HG02588 (cell line): ENCODE results near the gene MINDY4.

ENCODE experiments used
- ATAC-seq: cut with Tn5 transposase; IDR thresholded peaks from one replicate; pipeline ENCODE4 v1.9.1; 2021; ENCODE audit warnings: mild to moderate bottlenecking, moderate library complexity; ENCODE audit not compliant: unreplicated experiment

Gene MINDY4

DNA sequence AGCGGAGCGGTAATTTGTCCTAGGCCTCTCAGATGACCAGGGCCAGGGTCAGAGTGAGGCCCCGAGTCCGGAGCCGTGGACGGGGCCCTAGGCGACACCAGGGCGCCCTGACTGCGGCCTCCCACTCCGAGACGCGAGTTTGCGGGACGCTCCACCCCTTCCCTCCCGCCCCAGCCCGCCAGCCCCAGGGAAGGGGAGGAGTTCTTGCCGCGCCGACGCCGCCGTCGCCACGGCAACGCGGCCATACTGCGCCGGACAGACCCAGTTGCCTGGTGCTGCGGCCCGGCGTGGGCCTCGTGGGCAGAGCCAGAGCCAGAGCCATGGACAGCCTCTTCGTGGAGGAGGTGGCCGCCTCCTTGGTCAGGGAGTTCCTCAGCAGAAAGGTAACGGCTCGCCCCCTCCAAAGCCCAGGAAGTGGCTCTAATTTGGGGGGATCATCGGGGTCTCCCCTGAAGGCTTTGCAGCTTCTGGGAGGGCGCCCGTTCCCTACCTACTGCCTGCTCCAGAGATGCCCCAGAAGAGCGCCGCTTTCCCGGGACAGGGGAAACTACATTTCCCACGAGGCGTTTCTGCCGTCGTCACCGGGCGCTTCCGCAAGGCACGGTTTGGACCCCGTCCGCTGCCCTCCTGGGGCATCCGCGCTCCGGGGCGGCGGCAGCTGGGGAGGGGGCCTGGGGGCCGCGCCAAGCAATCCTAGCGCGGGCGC lies at the start of gene MINDY4:
Gene MINDY4 (plus strand): TSS at position 244 of the 706 bp plus-strand sequence. CDS start 77 bp downstream, at position 321.
- peak; percentile 91 for ATAC-seq

DNA sequence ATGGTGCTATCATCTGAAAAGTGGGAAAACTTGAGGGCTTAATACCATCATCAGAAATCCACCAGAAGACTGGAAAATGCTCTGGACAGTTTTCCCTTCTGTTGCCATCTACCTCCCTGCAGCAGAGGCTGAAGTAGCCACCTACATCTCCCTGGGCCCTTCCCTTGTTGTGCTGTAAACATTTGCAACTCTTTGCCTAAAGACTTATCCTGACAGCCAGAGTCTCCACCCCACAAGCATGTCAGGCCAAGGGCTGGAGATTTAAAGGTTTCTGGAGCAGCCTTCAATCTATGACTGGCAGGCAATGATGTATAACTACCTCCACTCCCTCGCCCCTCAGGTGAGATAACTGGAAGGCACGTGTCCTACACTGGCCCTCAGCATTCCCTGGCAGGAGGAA lies 49.0 kb upstream of the MINDY4 start:
- ATAC-seq = no peak

DNA sequence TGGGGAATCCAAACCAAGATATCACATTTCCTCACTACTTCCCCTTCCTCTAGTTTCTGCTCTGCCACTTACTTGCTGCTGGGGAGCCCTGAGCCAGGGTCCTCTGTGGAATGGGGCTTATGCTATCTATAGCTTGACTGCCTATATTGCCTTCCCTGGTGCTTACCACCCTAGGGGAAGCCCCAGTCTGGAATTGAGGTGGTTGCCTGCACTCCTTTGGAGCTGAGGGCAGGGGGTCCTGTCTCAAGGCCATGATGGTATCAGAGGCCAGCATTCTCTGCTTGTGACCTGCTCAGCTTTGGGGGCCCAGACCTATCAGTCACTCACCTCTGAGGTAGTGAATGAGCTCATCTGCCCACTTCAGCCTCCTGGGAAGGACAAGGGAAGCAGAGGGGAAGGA lies 48.5 kb upstream of the MINDY4 start:
- ATAC-seq = no peak

DNA sequence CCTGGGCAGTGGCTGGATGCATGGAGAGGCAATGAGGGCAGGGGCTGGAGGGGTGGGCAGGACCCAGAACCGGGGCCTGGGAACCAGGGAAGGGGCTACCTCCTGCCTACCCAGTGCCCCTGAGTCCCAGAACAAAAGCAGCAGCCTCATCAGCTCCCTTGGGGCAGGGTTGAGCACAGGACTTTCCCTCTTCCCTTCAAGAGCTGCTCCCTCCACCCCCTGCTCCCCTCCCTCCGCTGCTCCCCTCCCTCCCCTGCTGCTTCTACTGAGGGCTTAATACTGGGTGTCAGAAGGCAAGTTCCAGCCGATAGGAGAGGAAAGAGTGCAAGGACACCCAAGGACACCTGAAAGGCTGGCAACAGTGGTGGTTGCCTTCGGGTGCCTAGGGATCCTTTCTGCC lies 47.4 kb upstream of the MINDY4 start:
- ATAC-seq = no peak

DNA sequence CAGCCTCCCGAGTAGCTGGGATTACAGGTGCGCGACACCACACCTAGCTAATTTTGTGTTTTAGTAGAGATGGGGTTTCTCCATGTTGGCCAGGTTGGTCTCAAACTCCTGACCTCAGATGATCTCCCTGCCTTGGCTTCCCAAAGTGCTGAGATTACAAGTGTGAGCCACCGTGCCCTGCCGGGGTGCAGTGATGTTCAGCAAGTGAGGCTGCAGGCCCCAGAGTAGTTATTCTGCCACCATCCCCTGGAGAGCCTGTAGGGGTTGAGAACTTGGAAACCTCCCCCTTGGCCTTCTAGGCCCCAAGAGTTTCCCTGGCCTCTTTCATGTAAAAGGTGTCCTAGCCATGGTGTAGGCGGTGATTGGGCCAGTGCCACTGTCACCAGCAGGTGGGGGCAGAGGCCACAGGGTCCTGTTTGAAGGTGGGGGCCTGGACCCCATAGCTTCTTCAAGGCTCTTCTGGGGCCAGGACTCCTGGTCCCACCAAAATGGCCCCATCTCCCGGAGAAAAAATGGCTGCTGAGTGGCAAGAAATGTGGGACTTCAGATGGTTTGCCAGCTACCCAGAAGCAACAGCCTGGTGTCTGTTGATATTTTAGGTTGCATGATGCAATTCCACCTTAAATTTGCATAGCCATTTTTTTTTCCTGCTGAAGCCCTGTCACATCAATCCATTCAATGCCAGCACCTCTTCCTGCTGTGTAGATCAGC lies 44.8 kb upstream of the MINDY4 start:
- no peak for ATAC-seq

DNA sequence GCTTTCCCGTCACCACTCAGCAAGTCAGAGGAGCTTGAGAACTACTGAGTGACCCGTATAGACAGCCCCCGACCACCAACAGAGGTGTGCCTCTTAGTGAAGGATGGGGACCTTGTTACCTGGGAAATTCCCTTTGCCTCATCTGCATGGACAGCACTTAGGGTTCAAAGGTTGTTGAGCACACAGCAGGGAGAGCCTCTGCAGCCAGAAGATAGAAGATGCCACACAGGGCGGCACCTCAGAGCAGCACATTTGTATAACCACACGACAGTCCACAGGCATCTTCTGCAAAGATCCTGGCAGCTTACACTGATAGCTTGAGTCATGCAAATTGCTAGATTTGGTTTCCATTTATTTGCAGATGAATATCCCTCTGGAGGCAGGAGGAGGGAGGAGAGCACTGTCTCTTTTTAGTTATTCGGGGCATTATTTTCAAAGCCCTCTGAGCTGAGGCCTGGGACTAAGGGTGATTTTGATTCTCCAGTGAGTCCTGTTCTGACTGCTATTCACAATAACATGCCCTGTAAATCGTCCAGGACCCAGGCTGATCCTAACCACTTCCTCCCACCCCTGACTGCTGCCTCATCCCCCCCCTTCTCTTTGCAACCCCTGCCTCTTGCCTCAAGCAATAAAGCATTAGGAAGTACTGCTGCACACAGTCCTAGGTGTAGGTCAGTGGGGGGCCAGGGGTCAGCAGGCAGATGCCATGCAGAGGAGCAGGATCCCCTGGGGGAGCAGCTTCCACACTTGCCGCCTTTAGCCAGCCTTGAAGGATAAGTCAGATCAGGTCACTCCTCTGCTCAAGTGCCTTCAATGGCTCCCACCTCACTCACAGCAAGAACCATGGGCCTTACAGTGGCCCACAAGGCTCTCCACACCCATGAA lies 43.9 kb upstream of the MINDY4 start:
- ATAC-seq = no peak

DNA sequence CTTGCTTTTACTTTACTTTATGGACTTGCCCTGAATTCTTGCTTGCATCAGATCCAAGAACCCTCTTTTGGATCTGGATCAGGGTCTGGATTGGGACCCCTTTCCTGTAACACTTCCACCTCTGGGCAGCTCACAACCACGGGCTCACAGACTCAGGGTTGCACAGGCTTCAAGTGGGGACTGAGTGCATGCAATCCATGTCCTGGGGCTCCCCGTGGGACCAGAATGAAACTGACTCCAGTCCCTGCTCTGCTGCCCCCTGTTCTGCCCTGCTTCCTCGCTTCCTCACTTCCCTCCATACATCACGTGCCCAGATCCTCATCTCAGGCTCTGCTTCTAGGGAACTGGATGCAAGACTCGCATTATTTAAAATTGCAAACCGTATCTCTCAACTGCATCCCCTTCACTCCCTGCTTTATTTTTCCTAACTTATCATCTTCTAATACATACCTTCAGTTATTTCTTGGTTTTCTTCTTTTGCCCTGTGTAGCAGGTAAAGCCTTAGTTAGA lies 42.6 kb upstream of the MINDY4 start:
- ATAC-seq = no peak

DNA sequence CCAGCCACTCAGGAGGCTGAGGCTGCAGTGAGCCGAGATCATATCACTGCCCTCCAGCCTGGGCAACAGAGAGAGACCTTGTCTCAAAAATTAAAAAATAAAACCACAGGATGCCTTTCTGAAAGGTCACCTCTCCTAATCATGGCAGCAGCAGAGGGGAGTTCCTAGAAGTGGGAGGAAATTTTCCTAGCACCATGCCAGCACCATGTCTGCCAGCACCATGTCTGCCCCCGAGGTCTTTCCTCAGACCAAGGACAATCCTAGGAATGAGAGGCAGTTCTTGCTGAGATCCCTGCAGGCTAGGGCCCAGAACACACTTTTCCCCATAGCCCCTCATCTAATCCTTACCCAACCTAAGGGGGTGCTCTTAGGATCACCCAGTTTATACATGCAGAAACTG lies 41.6 kb upstream of the MINDY4 start:
- no peak for ATAC-seq

DNA sequence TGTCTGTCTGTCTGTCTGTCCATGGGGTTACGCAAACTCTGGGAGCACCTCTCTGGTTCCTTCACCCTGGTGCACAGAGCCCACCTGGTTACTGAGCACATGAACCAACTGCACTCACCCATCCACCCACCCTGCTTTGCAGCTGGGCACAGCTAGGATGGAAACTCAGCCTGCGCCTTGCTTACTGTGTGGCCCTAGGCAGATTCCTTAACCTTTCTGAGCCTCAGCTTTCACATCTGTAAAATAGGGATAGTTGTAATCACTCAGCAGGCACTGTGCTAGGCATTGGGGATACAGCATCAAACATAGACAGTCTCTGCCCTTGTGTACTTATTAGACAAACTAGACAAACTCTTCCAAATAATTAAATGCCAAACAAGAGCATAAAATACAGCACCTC lies 41.1 kb upstream of the MINDY4 start:
- ATAC-seq = no peak

DNA sequence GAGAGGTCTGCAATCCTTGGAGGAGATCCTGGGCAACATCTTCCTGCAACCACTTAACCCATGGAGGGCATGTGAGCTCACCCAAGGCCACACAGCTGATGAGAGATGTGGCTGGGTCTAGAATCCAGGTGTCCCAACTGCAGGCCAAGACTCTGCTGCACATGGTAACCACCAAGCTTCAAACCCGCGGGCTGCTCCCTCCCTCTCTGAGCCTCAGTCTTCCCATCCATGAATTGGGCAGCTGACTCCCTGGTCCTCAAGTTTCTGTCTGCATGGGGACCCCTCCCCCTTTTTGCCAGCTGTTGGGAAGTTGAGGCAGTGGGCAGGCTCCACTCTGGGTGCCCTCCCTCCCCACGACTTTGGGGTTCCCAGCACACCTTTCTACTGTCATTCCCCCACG lies 40.2 kb upstream of the MINDY4 start:
- no peak for ATAC-seq

DNA sequence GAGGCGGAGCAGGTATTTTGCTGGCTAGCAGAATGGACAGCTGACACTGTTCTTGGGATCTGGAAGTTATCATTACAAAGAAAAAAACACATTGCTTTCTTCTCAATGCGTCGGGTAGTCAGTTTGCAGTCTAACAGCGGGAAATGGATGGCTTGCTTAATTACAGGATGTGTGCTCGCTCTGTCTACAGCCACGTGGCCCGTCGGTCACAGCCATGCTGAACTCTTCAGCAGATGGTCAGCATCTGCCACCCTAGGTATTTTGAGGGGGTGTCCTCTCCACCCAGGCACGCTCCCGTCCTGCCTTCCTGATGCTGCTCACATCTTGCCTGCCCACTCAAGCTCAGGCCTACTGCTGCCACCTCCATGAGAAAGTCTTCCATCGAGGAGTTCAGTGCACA lies 39.6 kb upstream of the MINDY4 start:
- ATAC-seq = no peak

DNA sequence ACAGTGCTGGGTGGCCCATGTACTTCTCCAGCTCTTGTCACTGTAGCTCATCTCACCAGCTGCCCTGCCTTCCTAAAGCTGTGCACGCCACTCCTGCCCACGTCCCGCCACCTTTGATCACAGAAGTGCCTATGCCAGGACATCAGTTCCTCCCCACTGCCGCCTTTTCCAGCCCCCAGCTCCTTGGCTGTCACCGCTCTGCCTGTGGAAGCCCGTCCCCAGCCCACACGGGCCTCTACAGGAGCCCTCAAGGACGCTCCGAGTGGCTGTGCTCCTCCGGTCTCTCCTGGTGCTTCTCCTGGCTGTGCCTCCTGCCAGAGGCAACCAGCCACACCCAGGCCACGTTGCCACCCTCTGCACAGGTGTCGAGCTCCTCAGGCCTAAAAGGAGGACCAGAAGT lies 38.6 kb upstream of the MINDY4 start:
- no peak for ATAC-seq

DNA sequence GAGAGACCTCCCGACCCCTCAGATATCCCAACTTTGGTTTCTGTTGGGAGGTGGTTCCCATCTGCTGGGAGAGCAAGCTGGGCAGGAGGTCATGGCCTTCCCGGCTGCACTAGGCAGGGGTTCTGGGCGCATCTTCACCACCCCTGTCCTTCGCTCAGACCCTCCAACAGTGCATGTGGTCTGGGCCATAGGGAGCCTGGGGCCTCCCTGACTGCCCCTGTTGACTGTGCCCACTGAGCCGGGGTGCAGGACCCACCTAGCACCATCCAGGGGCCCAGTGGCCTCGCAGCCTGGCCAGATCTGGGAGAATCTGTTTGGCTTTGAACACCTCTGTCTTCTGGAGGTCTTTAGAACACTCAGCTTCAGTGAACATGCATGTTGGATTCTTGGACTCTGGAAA lies 38.0 kb upstream of the MINDY4 start:
- ATAC-seq = no peak

DNA sequence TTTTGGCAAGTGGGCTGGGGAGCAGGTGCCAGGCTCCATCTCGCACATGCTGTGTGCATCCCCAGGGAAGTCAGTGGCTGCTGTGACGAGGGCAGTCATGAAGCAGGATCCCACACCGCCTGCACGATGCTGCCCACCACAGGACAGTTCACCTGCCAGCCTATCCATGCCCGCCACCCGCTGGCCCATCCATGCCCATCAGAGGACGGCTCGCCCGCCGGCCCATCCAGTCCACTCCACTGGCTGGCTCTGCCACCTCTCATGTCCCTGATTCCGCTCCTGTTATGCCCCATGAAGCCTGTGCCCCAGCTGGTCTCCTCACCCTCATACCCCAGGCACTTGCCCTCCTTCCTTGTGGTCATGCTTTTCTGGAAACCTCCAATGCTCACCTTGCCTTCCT lies 37.5 kb upstream of the MINDY4 start:
- ATAC-seq = no peak

DNA sequence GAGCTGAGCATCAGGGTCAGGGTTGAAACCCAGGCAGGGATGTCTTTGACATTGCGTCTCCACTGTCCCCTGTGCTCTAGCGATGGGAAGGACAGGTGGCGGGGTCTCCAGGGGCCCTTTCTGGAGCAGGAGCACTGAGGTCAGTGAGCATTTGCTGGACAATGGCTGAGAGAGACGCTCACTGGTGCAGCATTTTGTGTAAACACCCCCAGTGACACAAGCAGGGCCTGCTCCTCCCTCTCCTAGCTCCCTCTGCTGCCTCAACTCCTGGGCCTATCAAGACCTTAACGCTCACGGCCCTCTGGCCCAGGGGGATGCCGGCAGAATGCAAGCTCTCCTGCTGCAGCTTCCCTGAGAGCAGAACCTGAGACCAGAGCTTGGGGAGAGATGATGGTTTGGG lies 36.7 kb upstream of the MINDY4 start:
- ATAC-seq = no peak

DNA sequence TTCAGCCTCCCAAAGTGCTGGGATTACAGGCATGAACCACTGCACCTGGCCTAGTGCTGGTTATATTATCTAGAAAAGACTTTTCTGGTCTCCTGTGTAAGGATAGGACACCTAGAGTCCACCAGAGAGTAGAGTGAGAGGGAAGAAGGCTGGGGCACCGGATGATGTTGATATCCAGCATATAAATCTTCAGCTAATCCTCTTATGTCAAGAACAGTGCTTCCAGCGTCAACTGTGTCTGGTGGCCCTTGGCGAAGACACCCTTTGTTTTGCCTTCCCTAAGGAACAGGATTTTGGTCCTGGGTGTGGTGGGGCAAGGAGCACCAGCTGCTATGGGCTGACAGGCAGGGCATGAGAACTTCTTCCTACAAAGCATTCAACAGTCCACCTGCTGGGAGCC lies 35.6 kb upstream of the MINDY4 start:
- ATAC-seq = no peak

DNA sequence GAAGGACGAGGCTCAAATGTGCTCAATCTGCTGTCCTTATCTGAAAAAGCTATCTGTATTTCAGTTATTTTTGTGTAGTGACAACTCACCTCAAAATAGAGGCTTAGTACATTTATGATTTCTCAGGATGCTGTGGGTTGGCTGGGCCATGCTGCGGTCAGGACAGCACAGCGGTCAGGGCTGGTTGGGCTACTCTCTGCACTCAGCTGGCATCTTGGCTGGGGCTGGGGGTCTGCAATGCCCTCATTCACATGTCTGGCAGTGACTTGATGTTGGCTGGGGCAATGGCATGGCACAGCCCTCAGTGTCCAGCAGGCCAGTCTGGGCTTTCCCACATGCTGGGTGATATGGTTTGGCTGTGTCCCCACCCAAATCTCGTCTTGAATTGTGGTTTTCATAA lies 34.9 kb upstream of the MINDY4 start:
- no peak for ATAC-seq

DNA sequence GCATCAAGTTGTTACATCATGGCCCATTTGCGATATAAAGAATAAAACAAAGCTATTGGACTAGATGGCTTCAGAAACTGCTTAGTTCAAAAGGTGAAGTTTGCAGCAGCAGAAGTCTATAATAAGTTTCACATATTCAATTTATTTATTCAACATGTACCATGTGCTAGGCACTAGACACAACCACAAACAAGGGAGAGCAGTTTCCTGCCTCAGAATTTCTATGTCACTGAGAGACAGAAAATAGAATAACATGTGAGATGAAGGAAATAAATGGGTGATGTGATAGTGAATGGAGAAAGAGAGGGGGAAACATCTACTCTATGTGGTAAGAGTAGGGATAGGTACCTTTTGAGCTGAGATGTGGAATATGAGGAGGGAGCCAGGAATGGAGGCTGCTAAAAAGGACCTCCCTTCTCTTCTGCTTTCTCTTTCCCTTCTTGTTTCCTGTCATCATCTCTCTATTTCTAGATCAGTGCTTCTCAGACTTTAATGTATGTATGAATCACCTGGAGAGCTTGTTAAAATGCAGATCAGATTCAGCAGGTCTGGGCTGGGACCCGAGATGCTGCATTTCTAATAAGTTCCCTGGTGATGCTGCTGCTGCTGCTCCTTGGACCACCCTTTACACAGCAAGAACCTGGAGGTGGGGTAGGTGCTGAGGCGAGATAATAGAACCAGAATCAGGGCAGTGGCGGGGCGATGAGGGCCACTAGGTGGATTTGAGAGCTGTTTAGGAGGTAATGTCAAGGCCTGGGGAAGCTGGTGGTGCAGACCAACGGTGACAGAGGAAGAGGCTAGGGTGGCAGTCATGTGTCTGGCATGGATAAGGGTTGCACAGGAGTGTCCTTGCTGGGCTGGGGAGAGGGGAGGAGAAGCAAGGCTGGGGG lies 32.9 kb upstream of the MINDY4 start:
- ATAC-seq = no peak

DNA sequence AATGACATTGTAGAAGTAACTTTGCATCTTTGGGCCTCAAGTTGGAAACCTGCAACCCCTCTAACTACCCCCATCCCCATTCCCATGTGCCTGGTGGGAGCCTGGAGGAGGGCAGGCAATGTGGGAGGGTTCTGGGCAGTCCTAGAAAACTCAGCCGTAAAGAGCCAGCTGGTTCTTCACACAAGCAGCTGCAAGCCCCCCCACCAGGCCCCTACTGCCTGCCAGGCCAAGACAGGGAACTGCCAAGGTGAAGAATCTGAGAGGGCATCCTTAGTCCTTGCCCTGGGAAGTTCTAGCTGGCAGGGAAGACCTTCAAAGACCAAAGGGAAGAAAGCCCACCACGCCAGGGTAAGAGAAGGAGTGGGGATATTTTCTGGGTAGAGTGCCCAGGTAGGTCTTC lies 31.5 kb upstream of the MINDY4 start:
- no peak for ATAC-seq

DNA sequence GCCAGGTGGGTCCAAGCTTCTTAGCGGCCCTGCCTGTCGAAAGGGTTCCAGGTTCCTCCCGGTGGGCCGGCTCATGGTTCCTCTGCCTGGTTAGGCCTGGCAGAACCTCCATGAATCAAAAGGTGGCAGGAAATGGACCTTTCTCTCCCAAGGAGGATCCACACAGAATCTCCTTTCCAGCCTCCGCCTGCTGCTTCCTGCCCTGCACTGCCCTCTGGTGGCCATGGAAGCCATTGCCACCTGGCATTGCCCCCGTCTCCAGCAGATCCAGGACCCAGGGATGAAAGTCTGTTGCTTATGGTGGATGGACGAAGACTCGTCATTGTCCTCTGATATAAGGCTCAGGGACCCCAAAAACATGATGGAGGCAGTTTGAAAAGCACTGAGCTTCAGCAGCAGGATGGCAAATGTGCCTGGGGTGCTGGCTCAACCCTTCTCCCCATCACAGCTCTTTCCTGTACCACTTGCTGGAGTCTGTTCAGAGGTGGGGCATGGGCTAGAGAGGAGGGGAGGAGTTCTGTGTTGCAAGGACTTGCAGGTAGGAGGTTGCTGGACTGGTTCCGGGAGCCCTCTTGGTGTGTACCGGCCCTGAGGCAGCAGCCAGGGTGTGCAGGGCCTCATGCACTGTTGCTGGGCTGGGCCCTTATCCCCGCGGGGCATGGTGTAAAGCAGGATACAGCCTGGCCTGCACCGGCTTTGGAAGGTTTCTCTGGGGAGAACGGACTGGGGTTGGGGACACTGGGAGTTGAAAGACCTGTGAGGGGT lies 30.6 kb upstream of the MINDY4 start:
- ATAC-seq = peak; percentile 74
